ENCODE data around the gene KCNG2. TPM values are rescaled to one million over a fixed set of nuclear protein-coding genes. Genes with fewer than 3 reads are reported as not detected.

KCNG2 gene
- polyA plus RNA-seq, 1 experiment, result 0.38 TPM

DNA sequence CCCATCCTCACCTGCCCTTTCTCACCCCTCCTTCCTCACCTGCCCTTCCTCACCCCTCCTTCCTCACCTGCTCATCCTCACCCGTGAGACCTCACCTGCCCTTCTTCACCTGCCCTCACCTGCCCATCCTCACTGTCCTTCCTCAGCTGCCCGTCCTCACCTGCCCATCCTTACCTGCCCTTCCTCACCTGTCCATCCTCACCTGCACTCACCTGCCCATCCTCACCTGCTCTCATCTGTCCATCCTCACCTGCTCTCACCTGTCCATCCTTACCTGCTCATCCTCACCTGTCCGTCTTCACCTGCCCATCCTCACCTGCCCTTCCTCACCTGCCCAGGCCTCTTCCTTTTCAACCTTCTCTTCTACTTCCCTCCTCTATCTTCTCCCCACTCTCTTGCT, 34.4 kb downstream of the KCNG2 start:
- Histone ChIP-seq H3K27ac (ENCODE audit: low read depth, low read length) (no peak overlapping the region), H3K9me3 (ENCODE audit: control insufficient read depth, insufficient read depth, low read length) (peaks cover 29% of the 10 kb centered on the region), H3K4me3 (ENCODE audit: low read depth, low read length) (no peak overlapping the region), H3K27me3 (ENCODE audit: control insufficient read depth, insufficient read depth, low read length) (peaks cover 10% of the 10 kb centered on the region)
- CTCF ChIA-PET, result no interaction called here
- DNase-seq (ENCODE audit: low read depth, low spot score), result no peak
- TF ChIP-seq, protein P1, sequence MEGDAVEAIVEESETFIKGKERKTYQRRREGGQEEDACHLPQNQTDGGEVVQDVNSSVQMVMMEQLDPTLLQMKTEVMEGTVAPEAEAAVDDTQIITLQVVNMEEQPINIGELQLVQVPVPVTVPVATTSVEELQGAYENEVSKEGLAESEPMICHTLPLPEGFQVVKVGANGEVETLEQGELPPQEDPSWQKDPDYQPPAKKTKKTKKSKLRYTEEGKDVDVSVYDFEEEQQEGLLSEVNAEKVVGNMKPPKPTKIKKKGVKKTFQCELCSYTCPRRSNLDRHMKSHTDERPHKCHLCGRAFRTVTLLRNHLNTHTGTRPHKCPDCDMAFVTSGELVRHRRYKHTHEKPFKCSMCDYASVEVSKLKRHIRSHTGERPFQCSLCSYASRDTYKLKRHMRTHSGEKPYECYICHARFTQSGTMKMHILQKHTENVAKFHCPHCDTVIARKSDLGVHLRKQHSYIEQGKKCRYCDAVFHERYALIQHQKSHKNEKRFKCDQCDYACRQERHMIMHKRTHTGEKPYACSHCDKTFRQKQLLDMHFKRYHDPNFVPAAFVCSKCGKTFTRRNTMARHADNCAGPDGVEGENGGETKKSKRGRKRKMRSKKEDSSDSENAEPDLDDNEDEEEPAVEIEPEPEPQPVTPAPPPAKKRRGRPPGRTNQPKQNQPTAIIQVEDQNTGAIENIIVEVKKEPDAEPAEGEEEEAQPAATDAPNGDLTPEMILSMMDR (IDR thresholded peaks at IDR 0.05; ENCODE audit: low read depth, low read length), result no peak
- POLR2A ChIA-PET, result no interaction called here

- Histone ChIP-seq H3K4me3 (ENCODE audit: low read depth, low read length) (no peak overlapping the region), H3K27ac (ENCODE audit: low read depth, low read length) (no peak overlapping the region), H3K27me3 (ENCODE audit: control insufficient read depth, insufficient read depth, low read length) (peaks cover 10% of the 10 kb centered on the region), H3K9me3 (ENCODE audit: control insufficient read depth, insufficient read depth, low read length) (peaks cover 19% of the 10 kb centered on the region)
- TF ChIP-seq, protein P1 (IDR thresholded peaks at IDR 0.05; ENCODE audit: low read depth, low read length), result no peak
- ChIA-PET CTCF (no interaction called here), POLR2A (no interaction called here)
- DNase-seq (ENCODE audit: low read depth, low spot score), result no peak
These were observed 37.1 kb downstream of the KCNG2 start for GRCh38 chr18:79834834-79835233.

DNA sequence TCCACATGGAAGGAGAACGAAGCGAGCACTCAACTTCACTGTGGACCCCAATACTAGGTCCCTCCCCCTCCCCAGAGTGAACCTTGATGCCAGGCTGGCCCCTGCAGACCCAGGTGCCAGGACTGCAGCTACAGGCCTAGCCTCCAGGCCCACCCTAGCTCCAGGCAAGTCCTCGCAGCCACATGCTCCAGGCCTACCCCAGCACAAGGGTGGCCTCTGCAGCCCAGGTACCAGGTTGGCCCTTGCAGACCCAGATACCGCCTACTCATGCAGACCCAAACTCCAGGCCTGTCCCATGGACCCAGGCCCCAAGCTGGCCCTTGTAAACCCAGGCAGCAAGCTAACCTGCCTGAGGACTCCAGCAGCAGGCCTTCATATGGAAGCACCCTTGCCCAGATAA, 44.2 kb downstream of the KCNG2 start:
- ChIA-PET CTCF (no interaction called here), POLR2A (no interaction called here)
- Histone ChIP-seq H3K4me3 (ENCODE audit: low read depth, low read length) (no peak overlapping the region), H3K27ac (ENCODE audit: low read depth, low read length) (no peak overlapping the region), H3K27me3 (ENCODE audit: control insufficient read depth, insufficient read depth, low read length) (no peaks in the 10 kb centered on the region), H3K9me3 (ENCODE audit: control insufficient read depth, insufficient read depth, low read length) (peaks cover 8% of the 10 kb centered on the region)
- DNase-seq (ENCODE audit: low read depth, low spot score), result no peak
- TF ChIP-seq, protein P1 (IDR thresholded peaks at IDR 0.05; ENCODE audit: low read depth, low read length), result no peak

DNA sequence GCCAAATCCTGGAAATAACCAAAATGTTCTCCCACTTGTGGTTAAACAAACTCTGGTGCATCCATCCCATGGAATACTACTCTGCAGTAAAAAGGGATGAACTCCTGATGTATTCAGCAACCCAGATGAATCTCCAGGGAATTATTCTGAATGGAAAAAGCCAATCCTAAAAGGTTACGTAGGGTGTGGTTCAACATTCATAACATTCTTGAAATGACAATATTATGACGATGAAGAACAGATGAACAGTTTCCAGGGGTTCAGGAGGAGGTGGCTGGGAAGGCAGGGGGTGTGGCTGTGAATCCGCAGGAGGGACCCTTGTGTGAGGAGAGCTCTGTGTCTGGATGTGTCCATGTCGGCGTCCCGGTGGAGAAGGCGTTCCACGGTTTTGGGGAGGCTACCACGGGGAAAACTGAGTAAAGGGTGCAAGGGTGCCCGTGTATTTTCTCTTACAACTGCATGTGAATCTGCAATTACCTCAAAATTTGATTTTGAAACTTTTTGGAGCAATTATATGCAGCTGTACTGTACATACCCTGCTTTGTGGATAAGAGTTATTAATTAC, 47.3 kb downstream of the KCNG2 start:
- Histone ChIP-seq H3K27ac (ENCODE audit: low read depth, low read length) (no peak overlapping the region), H3K27me3 (ENCODE audit: control insufficient read depth, insufficient read depth, low read length) (no peaks in the 10 kb centered on the region), H3K9me3 (ENCODE audit: control insufficient read depth, insufficient read depth, low read length) (peaks cover 26% of the 10 kb centered on the region), H3K4me3 (ENCODE audit: low read depth, low read length) (no peak overlapping the region)
- TF ChIP-seq, protein P1 (IDR thresholded peaks at IDR 0.05; ENCODE audit: low read depth, low read length), result no peak
- POLR2A ChIA-PET, result no interaction called here
- no peak for DNase-seq (ENCODE audit: low read depth, low spot score)
- CTCF ChIA-PET, result no interaction called here

DNA sequence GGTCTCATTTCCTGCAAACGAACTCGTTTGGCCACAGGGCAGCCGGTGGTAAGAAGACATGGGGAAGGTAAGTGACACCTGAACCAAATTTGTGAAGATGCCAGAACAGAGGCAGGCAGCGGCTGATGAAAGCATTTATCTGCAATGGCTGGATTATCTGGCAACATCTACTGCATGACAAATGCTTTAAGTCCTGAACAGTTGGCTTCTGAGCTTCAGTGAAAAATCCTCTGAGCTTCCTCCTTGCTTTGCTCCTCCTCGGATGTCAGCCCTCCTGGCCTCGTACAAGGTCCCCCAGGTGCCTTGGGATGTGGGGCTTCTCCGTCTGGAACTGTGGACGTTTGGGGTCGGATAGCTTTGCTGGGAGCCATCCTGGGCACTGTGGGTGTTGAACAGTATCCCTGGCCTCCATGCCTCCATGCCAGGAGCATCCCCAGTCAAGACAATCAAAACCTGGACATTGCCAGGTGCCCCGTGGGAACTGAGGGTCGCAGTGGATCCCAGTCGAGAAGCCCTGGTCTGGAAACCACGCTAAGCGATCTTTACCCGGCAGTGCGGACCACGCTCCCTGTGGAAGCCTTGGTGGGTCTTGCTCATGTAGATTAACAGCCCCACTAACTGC, 49.3 kb downstream of the KCNG2 start:
- Histone ChIP-seq H3K27ac (ENCODE audit: low read depth, low read length) (peak overlapping the region; percentile 33), H3K4me3 (ENCODE audit: low read depth, low read length) (no peak overlapping the region), H3K9me3 (ENCODE audit: control insufficient read depth, insufficient read depth, low read length) (peaks cover 22% of the 10 kb centered on the region), H3K27me3 (ENCODE audit: control insufficient read depth, insufficient read depth, low read length) (no peaks in the 10 kb centered on the region)
- ChIA-PET CTCF (interaction anchor here (1.0 kb wide), 1 partner anchor 23 kb away, joined by 3 read pairs; no protein-coding TSS in a partner anchor), POLR2A (no interaction called here)
- TF ChIP-seq, protein P1 (IDR thresholded peaks at IDR 0.05; ENCODE audit: low read depth, low read length), result no peak
- DNase-seq (ENCODE audit: low read depth, low spot score), result no peak

All from AG04450 (cell line).